ENCODE results near the gene FAM114A1.

- TF ChIP-seq, protein P1, sequence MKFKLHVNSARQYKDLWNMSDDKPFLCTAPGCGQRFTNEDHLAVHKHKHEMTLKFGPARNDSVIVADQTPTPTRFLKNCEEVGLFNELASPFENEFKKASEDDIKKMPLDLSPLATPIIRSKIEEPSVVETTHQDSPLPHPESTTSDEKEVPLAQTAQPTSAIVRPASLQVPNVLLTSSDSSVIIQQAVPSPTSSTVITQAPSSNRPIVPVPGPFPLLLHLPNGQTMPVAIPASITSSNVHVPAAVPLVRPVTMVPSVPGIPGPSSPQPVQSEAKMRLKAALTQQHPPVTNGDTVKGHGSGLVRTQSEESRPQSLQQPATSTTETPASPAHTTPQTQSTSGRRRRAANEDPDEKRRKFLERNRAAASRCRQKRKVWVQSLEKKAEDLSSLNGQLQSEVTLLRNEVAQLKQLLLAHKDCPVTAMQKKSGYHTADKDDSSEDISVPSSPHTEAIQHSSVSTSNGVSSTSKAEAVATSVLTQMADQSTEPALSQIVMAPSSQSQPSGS (IDR thresholded peaks at IDR 0.05; ENCODE audit: low read length): no peak
- TF ChIP-seq CTCF (IDR thresholded peaks at IDR 0.05; ENCODE audit: control extremely low read depth in 1 of 3, insufficient read depth in 1 of 3, low read depth in 1 of 3, low read length in 3 of 3) (no peak), RFX5 (IDR thresholded peaks at IDR 0.05; ENCODE audit: borderline replicate concordance, low read depth, low read length) (no peak), RBBP5 (IDR thresholded peaks at IDR 0.05; ENCODE audit: borderline replicate concordance, low read depth, low read length) (no peak; the same call in 1 of the 2 replicates), MAX (IDR thresholded peaks at IDR 0.05) (0 out of 2 replicates have a peak, but pooled peaks have one; percentile 20), RAD21 (IDR thresholded peaks at IDR 0.05 in 1 of 2, conservative IDR thresholded peaks at IDR 0.05 in 1 of 2; ENCODE audit: low read depth in 2 of 2, low read length in 2 of 2) (no peak)
Measured at GRCh38 chr4:38868059-38868960, 704 bp downstream of the FAM114A1 start.

All from H1 (cell line).